ENCODE data around the gene FAM9C.
"Not testable (repeated sequence)": the region's sequence is repeated elsewhere in the genome, so short reads cannot be mapped to it uniquely, and the experiment has no call there.

FAM9C gene

DNA sequence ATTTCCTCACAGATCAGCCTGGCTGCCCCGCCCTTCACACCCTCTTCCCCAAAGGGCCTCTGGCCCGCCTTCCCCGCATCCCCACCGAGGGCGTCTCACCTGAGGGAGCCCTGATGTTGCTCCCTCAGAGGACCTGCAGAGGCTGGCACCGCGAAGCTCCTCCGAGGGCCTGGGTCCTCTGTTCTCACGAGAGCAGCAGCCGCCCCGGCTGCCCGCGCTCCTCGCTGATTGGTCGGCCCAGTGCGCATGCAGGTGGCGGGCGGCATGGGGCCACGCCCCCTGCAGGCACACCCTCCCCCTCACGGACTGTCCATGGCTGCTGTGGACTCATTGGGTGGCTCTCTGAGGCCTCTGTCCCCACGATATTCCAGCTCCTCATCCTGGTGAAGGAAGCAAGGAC lies at the start of gene FAM9C:
Gene FAM9C (minus strand): TSS at position 180 of the 400 bp plus-strand sequence. CDS start 831 bp downstream, outside the sequence.
- no peak for DNase-seq

DNA sequence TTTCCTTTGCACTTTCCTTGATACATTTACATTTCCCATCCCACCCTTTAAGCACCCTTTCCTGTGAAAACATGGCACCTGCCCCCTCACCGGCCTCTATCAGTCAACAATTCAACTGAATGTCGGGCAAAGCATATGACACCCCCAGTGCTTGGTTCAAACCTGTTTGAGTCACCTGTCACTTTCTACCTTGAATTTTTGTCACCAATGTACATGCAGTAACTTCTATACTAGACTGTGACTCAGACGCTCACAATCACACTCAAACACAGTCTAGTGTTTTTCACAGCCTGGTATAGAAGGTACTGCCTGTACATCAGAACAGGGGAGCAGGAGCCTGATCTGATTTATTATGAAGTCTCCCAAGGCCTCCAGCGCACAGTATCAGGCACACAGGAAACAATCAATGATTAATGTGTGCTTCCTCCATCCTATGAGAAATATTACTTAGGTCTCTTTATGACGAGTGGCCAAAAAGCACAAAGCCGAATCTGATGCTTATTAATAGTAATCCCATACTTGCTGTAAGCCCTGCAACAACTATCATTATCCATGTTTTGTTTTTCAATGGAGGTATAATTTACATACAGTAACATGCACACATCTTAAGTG lies 49.2 kb upstream of the FAM9C start:
- DNase-seq = no peak

DNA sequence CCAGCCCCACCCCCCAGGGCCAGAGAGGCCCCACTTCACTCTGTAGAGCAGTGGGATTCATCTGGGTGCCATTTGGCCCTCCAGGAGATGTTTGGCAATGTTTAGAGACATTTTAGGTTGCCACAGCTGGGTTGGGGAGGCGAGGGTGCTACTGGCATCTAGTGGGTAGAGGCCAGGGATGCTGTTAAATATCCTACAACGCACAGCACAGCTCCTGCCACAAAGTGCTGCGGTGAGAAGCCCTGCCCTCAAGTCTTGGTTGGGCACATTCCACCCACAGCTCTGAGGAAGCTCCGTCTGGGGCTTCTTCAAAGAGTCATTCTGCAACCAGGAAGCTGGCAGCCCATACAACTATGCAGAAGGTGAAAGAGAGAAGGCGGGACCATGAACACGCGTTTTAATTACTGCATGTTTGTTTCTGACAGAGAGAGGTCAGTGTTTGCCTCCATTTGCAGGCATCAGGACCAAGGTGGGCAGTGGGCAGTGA lies 48.1 kb upstream of the FAM9C start:
- DNase-seq = no peak

DNA sequence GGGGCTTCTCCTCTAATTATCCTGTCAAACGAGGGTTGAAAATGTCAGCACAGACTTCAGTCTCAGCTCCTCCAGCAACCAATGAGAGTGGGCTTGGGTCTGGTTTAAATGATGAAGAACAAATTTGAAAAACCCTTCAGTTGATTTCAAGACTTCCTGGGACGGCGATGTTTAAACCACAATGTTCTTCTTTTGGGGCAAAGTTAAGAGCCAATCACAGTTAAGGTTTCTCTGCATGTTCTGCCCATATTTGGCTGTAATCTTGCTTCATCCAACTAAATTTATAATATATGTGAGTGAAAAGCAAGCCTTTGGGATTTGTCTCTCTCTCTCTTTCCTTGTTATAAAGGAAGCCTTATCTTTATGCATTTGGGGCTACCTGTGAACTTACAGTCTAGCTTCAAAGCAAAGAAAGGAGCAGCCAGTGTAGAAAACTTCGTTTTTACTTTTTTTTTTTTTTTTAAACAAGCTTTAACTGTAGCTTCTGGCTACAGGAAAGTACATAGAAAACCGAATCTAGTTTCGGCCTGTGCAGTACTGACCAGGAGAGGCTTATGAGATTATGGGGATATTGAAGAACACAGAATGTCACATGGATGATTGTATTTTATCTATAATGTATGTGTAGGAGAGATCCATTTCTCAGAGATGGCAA lies 46.8 kb upstream of the FAM9C start:
- DNase-seq = no peak

DNA sequence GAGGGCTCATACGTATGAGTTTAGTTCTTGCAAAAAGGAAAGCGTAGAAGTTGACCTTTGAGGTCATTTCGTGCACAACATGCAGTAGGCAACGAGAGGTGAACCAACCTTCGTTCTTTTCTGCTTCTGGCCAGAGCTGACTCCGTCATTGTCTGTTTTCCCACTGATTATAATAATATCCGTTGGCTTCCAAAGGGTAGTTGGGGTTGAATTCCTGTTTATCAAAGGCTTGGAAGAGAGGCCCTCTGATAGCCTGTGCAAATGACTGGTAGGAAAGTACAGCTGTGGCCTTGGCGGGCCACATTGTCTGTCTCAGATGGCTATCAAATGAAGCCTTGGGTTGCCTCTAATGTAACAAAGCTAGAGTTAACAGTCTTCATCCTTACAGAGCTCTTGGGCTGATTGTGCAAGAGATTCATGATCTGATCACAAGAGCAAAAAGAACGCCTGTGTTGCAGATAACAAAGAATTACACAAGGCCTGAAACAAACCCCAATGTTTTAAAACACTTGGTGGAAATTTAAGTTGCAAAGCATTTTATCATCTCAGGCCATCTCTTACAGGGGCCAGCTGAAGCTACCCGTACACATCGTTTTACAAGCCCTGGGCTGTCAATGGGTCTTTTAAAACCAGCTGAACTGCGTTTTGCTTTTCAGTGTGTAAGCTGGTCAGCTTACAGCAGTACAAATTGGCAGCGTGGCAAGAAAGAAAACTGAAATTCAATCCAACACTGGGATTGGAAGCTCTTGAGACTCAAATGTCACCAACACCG lies 46.1 kb upstream of the FAM9C start:
- DNase-seq = no peak

DNA sequence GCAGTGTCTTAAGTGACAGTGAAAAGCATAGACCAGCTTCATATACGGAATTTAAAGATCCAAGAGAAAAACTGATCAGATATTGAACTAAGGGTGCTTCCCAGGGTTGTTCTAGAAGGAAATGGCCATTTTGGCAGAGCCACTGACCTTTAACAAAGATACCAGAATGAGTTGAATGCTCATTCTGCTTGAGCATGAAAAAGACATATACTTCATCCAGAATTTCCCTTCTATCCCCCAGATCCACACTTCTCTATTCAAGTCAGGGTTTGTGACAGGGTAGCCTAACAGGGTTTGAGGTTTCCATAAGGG lies 45.6 kb upstream of the FAM9C start:
- no peak for DNase-seq

DNA sequence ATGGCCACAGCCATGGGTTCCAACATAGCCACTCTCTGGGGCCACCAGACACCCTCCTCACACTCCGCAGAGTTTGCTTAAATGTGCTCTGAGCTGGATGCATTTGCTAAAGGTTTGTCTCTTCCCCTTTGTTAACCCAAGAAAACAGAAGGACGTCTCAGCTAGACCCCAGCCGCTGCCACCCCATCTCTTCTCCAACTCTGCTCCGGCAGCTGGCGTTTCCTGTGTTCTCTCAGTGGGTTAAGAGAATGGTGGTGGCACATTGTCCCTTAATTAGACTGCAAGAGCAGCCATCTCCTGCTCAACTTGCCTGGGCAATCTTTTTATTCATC lies 43.7 kb upstream of the FAM9C start:
- no peak for DNase-seq

DNA sequence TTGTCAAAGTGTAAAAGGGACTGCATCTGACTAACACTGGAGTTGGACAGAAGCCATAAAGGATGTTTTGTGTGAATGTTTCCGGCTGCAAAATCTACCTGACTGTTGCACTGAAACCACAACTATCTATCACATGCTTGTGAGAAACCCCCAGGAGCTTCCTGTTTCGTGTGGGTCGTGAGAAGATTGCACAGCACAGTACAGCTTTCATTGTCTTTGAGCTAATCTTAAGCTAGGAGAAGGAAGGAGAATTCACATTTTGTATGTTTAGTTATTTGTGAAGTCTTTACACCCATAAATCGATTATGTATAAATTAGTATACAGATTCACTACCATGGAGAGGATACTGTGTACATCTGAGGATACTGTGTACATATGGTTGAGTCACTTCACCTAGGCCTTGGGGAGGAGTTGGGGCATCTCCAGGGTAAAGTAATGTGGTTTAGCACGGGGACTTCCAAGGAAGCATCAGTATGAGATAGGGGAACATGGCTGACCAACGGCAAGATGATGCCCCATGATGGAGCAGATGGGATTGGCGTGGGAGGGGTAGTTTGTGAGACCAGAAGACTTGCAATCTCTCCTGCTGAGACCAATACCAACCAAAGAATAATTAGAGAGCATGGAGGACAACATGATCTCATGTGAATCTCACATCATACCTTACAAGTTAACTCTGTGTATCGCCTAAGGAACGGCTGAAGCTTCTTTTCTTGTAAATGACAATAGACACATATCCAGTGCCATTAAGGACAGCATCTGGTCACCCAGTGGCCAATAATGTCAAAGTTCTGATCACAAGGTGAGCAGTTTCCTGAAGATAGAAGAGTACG lies 43.1 kb upstream of the FAM9C start:
- no peak for DNase-seq

DNA sequence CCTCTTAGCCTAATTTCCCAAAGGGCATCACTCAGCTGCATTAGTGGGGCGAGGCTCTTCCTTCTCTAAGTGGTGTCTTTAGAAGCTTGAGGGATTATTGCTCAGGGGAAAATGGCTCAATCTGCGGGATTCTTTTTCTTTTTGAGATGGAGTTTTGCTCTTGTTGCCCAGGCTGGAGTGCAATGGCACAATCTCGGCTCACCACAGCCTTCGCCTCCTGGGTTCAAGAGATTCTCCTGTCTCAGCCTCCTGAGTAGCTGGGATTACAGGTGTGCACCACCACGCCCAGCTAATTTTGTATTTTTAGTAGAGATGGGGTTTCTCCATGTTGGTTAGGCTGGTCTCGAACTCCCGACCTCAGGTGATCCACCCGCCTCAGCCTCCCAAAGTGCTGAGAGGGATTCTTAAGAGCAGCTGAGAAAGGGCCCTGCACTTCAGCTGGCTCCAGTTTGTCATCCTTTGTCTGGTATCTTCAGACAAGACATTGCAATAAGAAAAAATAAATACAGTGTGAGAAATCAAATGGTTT lies 42.4 kb upstream of the FAM9C start:
- not testable (repeated sequence) for DNase-seq

DNA sequence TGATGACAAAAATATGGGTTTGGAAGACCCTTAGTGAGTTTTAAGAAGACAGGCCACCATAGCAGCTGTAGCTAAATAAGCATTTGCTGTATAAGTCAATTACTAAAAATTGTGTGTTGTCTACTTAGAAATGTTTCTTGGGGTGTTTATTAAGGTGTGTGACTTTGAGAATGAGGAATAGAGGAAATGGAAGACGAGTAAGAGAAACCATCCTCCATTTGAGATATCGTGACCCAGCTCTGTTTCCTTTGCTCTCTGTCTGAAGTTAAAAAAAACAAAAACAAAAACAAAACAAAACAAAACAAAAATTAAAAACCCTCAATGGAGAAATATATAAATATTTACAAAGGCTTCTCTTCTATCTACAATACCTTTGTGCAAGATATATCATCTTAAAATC lies 41.7 kb upstream of the FAM9C start:
- no peak for DNase-seq

DNA sequence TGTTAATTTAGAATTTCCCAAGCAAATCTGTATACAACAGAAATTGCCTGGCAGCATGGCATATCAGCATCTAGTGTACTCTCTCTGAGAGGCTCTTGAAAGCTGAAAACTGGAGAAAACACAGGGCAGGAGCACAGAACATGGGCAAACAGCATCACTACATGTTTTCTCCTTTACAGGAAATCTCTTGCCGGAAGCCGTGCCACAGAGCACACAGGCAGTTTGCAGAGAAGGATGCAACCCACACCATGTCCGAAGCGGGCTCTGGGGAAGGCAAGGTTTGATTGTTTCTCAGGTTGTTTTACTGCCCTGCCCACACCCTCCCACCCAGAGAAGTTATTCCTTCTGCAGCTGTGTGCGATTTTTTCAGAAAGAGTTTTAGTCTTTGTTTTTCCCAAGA lies 41.1 kb upstream of the FAM9C start:
- DNase-seq = no peak

DNA sequence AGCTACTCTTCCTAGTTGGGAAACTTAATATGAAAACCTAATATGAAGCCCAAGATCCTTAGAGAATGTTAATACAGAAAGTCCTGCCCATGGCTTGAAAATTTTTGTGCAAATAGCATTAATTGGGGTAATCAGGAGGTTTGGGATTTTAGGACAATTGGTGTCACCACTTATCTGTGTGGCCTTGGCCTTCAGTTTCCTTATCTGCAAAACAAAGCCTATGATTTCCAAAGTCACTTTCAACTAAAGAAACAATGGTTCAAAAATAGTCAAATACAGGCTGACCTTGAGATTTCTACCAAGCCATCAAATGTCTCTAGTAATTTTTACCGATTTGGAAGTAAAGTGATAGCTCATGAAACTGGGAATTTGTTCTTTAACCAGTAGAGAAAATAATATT lies 40.2 kb upstream of the FAM9C start:
- DNase-seq = no peak

DNA sequence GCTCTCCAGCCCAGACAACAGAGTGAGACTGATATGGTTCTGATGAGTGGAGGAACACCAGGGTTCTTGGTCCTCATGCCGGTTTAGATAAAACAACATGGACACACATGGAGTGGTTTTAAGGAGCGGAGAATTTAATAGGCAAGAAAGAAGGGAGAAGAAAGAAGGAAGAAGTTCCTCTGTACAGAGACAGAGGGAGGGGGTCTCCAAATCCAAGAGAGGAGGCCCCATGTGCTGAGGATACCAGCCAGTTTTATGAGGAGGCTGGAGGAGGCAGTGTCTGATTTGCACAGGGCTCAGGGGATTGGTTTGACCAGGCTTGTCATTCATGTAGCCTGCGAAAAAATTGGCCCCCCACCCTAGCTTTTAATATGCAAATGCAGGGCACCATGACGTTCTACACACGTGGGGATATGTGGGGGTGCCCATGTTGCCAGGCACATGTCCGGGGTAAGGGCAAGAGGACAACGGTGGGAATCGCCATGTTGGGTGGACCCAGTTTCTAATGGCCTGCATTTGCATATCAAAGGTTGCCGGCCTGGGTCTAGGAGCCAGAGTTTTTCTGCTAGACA lies 39.4 kb upstream of the FAM9C start:
- DNase-seq = not testable (repeated sequence)

DNA sequence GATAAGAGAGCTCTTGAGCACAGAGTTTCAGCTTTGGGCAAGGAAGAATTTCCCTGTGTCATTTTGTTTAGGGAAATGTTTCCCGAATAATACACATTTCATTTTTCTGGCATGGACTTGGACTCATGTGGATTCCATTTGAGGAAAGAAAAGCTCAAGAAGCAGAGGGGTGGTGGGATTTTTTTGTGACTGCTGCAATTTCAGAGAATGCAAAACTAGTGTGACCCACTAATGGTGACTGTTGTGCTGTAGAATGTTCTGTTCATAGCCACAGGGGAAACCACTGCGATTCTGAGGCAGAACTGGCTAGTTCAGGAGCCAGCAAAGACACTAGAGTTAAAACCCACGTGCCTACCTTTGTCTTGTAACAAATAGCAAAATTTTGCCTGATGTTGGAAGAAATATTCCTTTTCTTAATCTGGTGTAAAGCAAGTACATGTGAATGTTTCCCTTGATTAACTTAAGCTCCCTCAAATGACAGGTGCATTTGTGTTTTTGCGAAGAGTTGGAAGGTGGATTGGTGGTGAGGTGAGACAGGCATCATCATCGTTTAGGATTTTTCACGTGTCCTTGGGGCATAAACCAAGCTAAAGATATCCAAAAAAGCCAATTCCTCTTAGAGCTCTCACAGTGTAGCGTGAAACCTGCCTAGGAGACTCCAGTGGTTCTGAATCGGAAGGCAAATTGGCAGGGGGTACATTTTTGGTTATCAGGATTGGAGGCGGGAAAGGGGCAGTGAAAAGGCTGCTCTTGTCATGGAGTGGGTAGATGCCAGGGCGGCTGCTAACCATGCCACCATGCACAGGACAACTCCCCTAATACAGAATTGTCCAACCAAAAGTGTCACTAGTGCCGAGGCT lies 38.0 kb upstream of the FAM9C start:
- DNase-seq = no peak

DNA sequence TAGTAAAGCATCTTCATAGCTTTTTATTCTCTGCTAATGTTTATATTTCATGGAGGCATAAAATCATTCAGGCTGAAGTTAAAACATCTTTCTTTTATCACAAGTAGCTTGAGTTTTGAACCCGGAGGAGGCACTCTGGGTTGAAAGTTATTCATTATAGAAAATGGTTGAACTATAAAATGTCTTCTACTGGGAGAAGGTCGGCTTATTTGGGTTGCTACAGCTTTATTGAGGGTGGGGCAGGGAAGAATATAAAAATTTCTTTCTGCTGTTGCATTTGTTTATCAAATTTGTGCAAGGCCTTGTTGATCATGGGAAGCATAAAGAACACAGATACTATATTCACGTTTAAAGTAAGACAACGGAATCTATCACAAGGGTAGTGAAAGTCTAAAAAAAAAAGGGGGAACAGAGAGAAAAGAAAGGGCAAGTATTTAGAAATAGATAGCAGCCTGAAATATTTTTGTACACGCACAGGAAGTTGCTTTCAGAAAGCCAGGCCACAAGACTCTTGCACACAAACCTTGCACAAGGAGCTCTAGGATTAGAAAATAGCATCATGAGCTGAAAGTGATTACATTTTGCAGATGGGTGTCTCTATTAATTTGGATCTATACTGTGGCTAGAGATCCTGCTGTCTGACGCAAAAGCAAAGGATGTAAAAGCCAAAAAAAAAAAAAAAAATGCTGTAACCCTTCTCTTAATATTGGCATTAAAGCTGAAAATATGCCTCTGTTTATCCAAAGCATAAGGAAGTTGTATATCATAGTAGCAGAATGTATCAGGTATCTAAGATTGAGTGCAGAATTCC lies 37.2 kb upstream of the FAM9C start:
- no peak for DNase-seq

DNA sequence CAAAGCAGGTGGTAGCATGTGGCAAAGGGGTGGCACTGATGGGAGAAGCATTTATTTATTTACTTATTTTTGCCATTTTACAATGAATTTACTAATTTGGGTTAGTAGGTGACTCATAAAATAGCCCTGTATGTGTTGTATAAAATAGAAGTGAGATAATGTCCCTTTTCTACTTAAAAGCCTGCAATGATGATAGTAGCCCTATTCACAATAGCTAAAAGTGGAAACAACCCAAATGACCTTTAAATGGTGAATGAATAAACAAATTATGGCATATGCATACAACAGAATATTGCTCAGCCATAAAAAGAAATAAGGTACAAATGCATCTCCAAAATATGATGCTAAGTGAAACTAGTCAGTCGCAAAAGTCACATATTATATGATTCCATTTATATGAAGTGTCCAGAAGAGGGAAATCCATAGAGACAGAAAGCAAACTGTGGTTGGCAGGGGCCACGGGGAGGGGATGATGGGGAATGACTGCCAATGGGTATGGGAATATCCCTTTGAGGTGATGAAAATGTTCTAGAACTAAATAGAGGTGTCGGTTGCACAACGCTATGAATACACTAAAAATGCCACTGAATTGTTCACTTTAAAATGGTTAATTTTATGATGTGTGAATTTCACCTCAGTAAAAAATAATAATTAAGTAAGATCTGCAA lies 35.8 kb upstream of the FAM9C start:
- no peak for DNase-seq

DNA sequence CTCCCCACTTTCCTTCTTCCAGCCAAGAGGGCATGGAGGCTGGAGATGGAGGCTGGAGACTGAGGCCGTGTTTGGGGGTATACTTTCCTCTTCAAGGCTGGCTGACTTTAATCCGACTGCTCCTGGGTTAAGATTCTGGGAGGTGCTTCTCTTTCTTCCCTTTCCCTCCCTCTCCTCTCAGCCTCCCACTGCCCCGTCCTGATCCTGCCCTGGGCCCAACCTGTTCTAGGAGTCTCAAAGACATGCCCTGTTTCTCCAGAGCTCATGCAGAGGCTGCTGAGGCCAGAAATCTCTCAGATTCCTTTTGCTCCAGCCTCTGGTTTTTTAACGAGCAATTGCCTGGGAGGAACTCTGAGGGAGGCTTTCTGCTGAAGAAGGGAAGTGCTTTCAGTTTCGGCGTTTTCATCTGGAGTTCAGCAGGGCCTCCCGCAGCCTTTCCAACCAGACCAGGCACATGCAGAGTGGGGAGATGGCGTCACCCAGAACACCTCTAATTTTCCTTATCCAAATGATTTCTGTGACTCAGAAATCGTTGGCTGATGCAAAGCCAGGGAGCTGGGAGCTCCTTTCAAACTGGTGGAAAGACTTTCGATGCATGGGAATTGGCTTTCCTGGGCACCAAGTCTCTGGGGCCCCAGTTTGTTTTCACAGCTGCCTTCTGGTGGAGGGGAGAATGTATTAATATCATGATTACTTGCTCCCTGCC lies 34.5 kb upstream of the FAM9C start:
- DNase-seq = peak; percentile 52

DNA sequence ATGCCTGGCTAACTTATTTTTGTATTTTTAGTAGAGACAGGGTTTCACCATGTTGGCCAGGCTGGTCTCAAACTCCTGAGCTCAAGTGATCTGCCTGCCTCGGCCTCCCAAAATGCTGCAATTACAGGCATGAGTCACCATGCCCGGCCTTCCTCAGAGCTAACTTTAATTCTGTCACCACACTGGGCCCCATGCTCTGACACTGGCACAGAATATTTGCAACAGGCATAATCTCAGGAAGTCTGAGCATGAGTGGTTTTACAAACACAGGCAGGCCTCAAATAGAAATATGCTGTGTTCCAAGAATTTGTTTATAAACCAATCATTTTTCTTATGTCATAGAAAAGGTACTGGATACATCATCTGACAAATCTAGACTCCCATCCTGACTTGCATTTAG lies 32.7 kb upstream of the FAM9C start:
- no peak for DNase-seq

DNA sequence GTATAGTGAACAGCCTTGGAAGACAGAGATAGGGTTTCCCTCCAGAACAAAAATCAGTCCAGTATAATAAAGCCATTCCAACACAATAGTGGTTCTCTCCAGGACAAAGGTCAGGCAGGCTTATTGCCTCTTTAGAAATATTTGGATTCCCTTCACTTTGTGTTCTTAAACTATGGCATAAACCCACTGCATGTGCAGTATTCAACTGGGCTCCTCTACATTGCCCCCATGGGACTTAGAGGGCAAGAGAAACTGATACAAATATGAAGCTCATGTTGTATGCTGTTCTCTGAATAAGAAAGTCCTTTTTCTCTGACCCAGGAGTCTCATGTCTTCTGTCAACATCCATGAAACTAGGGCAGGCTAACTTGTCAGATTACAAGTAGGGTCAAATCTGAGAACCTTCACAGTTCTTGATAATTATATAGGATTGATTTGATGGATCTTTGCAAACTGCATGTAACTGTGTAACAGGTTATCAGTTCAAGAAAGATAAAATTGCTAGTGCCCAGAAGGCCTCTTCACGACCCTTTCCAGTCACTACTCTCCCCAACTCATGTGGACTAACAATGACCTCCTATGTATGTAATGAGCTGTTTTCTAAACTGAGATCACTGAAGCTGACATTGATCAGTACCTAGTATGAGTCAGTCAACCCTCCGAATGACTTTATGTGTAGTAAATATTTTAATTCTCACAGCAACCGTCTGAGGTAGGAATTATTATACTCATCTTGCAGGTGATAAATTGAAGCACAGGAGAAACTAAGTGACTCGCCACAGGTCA lies 31.9 kb upstream of the FAM9C start:
- DNase-seq = no peak

All from left hindlimb (tissue), 1 donor.